ENCODE results near the gene FAM222B.
A peak's percentile ranks its signal among the peaks of the same experiment; 100 is the strongest.

FAM222B gene

GRCh38 chr17:28765038-28765437 is 77.6 kb downstream of the FAM222B start:
- DNase-seq: no peak

GRCh38 chr17:28763804-28764266 is 78.8 kb downstream of the FAM222B start:
- DNase-seq: peak; percentile 81

- DNase-seq: peak; percentile 63
Measured at GRCh38 chr17:28763137-28763799, 79.3 kb downstream of the FAM222B start.

GRCh38 chr17:28760601-28761562 is 81.7 kb downstream of the FAM222B start:
- DNase-seq: no peak

GRCh38 chr17:28759256-28759865 is 83.2 kb downstream of the FAM222B start:
- no peak for DNase-seq

GRCh38 chr17:28758411-28759121 is 84.0 kb downstream of the FAM222B start:
- DNase-seq: no peak

- no peak for DNase-seq
Measured at GRCh38 chr17:28756049-28756804, 86.4 kb downstream of the FAM222B start.

GRCh38 chr17:28755486-28755885 is 87.1 kb downstream of the FAM222B start:
- DNase-seq: no peak

- DNase-seq: no peak
Measured at GRCh38 chr17:28751600-28752366, 90.8 kb downstream of the FAM222B start.

GRCh38 chr17:28750178-28751047 is 92.2 kb downstream of the FAM222B start:
- peak; percentile 93 for DNase-seq

GRCh38 chr17:28749516-28750177 is 92.9 kb downstream of the FAM222B start:
- no peak for DNase-seq

GRCh38 chr17:28748852-28749515 is 93.6 kb downstream of the FAM222B start:
- no peak for DNase-seq

- DNase-seq: no peak
Measured at GRCh38 chr17:28747801-28748750, 94.5 kb downstream of the FAM222B start.

GRCh38 chr17:28747051-28747691 is 95.4 kb downstream of the FAM222B start:
- no peak for DNase-seq

GRCh38 chr17:28746611-28747050 is 96.0 kb downstream of the FAM222B start:
- DNase-seq: no peak

GRCh38 chr17:28745786-28746411 is 96.7 kb downstream of the FAM222B start:
- DNase-seq: no peak
